ENCODE results near the gene AP1AR. TPM values are rescaled to one million over a fixed set of nuclear protein-coding genes. Genes with fewer than 3 reads are reported as not detected.
"Not testable (repeated sequence)": the region's sequence is repeated elsewhere in the genome, so short reads cannot be mapped to it uniquely, and the experiment has no call there.

AP1AR gene
- total and polyA plus RNA-seq, 8 donors = 4.5 to 11.4 (median 8.0) TPM

DNA sequence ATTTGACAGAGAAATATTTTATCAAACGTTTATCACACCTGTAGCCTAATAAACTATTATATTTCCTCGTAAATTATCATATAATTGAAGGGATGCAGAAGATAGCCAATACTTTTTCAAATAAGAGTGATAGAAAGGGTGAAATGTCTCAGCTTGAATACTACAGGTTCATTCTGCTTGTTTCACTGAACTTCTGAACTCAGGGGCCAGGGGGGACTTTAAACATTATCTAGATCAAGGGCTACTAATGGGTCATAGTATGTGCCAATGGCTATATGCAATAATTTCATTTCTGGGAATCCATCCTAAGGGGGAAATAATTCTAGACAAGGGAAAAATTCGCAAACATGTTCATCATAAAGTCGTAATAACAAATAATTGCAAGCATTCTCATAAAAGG is 68.1 kb downstream of the AP1AR start:
- Histone ChIP-seq H3K4me3 (no peak overlapping the region), H3K27ac (no peak overlapping the region), H3K36me3 (no peaks in the 10 kb centered on the region), H3K9me3 (no peaks in the 10 kb centered on the region), H3K27me3 (no peaks in the 10 kb centered on the region), H3K4me1 (peaks cover 0 to 16% (median 15%) of the 10 kb centered on the region in 3 donors)
- intact Hi-C loops (cut with DNase I) = no loop called here
- ATAC-seq = no peak
- no peak for DNase-seq
- FAIRE-seq = no peak
- TF ChIP-seq, protein P1, sequence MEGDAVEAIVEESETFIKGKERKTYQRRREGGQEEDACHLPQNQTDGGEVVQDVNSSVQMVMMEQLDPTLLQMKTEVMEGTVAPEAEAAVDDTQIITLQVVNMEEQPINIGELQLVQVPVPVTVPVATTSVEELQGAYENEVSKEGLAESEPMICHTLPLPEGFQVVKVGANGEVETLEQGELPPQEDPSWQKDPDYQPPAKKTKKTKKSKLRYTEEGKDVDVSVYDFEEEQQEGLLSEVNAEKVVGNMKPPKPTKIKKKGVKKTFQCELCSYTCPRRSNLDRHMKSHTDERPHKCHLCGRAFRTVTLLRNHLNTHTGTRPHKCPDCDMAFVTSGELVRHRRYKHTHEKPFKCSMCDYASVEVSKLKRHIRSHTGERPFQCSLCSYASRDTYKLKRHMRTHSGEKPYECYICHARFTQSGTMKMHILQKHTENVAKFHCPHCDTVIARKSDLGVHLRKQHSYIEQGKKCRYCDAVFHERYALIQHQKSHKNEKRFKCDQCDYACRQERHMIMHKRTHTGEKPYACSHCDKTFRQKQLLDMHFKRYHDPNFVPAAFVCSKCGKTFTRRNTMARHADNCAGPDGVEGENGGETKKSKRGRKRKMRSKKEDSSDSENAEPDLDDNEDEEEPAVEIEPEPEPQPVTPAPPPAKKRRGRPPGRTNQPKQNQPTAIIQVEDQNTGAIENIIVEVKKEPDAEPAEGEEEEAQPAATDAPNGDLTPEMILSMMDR (IDR thresholded peaks at IDR 0.05) = no peak
- WGBS, 2 donors = 71 to 75% methylated on average over 4 of the region's 4 CpGs

- Histone ChIP-seq H3K27me3 (no peaks in the 10 kb centered on the region), H3K9me3 (no peaks in the 10 kb centered on the region), H3K4me3 (no peak overlapping the region), H3K36me3 (no peaks in the 10 kb centered on the region), H3K4me1 (peaks cover 0 to 15% (median 10%) of the 10 kb centered on the region in 3 donors), H3K27ac (no peak overlapping the region)
- ATAC-seq (no peak), DNase-seq (no peak), FAIRE-seq (no peak)
- TF ChIP-seq, protein P1 (IDR thresholded peaks at IDR 0.05) = no peak
- 89 to 90% methylated on average over 5 of the region's 5 CpGs for WGBS, 2 donors
- intact Hi-C loops (cut with DNase I) = no loop called here
Measured at GRCh38 chr4:112302320-112303274, 71.0 kb downstream of the AP1AR start.

GRCh38 chr4:112305477-112305876 is 73.9 kb downstream of the AP1AR start:
- FAIRE-seq; DNase-seq; H3K9me3 ChIP-seq; H3K27ac ChIP-seq; ATAC-seq; intact Hi-C loops (cut with DNase I); H3K36me3 ChIP-seq; H3K4me1 ChIP-seq; H3K4me3 ChIP-seq; H3K27me3 ChIP-seq: not testable (repeated sequence)
- 58 to 77% methylated on average over 3 of the region's 3 CpGs for WGBS, 2 donors

- ATAC-seq; H3K4me3 ChIP-seq; intact Hi-C loops (cut with DNase I); H3K36me3 ChIP-seq; H3K27me3 ChIP-seq; H3K4me1 ChIP-seq; FAIRE-seq; DNase-seq; H3K9me3 ChIP-seq; H3K27ac ChIP-seq: not testable (repeated sequence)
- 56 to 64% methylated on average over 12 of the region's 12 CpGs for WGBS, 2 donors
Measured at GRCh38 chr4:112309263-112309791, 77.7 kb downstream of the AP1AR start.

- Histone ChIP-seq H3K4me1 (no peaks in the 10 kb centered on the region), H3K4me3 (no peak overlapping the region), H3K9me3 (no peaks in the 10 kb centered on the region), H3K27ac (no peak overlapping the region), H3K27me3 (no peaks in the 10 kb centered on the region), H3K36me3 (no peaks in the 10 kb centered on the region)
- WGBS, 2 donors = 81 to 88% methylated on average over 5 of the region's 5 CpGs
- FAIRE-seq = no peak
- no peak for ATAC-seq
- TF ChIP-seq, protein P1 (IDR thresholded peaks at IDR 0.05) = no peak
- no peak for DNase-seq
- intact Hi-C loops (cut with DNase I) = no loop called here
Measured at GRCh38 chr4:112311516-112311915, 79.9 kb downstream of the AP1AR start.

Measured in pancreas (tissue), 10 donors.